Measurements from ENCODE around the gene PPBP.
"Not testable (repeated sequence)": the region's sequence is repeated elsewhere in the genome, so short reads cannot be mapped to it uniquely, and the experiment has no call there.

The PPBP gene

GRCh38 chr4:73970011-73970410 is 18.0 kb downstream of the PPBP start:
- CTCF ChIA-PET, result no interaction called here
- TF ChIP-seq FOXM1 (IDR thresholded peaks at IDR 0.05; ENCODE audit: borderline replicate concordance), result no peak
- TF ChIP-seq SUZ12 (IDR thresholded peaks at IDR 0.05), result no peak
- no peak for TF ChIP-seq PKNOX1 (IDR thresholded peaks at IDR 0.05)
- no peak for TF ChIP-seq CTBP1 (IDR thresholded peaks at IDR 0.05; ENCODE audit: borderline replicate concordance)
- TF ChIP-seq ELF4 (IDR thresholded peaks at IDR 0.05), result no peak
- TF ChIP-seq HDGF (IDR thresholded peaks at IDR 0.05; ENCODE audit: borderline replicate concordance), result no peak
- no peak for TF ChIP-seq FOXK2 (IDR thresholded peaks at IDR 0.05)
- no peak for TF ChIP-seq L3MBTL2 (conservative IDR thresholded peaks at IDR 0.05)
- TF ChIP-seq FOXA1 (IDR thresholded peaks at IDR 0.05), result no peak
- no peak for TF ChIP-seq TARDBP (IDR thresholded peaks at IDR 0.05)
- no peak for TF ChIP-seq SP1 (IDR thresholded peaks at IDR 0.05)
- TF ChIP-seq LEF1 (IDR thresholded peaks at IDR 0.05; ENCODE audit: borderline replicate concordance), result no peak
- no peak for TF ChIP-seq ZNF384 (IDR thresholded peaks at IDR 0.05)
- TF ChIP-seq ARNT (IDR thresholded peaks at IDR 0.05), result no peak
- TF ChIP-seq BHLHE40 (IDR thresholded peaks at IDR 0.05; ENCODE audit: borderline replicate concordance), result no peak
- no peak for DNase-seq (ENCODE audit: extremely low spot score)
- POLR2A ChIA-PET, result no interaction called here

DNA sequence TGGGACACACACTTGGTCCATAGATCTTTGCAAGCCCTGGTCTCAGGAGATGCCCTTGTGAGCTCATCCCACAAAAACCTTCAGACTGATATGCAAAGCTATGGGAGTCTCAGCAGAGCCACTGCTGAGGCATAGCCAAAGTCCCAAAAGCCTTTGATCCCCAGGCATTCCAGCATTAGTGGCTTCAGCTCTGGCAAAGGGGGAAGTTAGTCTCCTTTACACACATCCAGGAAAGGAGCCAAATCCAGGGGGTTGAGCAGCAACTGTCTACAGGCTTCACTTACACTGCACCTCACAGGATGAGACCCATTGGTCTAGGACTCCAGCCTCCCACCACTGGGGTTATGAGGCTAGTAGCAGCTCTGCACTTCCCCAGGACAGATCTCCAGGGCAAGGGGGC is 20.1 kb downstream of the PPBP start:
- TF ChIP-seq NFRKB (IDR thresholded peaks at IDR 0.05) (no peak), TARDBP (IDR thresholded peaks at IDR 0.05) (no peak), SUZ12 (IDR thresholded peaks at IDR 0.05) (no peak), CTBP1 (IDR thresholded peaks at IDR 0.05; ENCODE audit: borderline replicate concordance) (no peak), FOXK2 (IDR thresholded peaks at IDR 0.05) (no peak), PKNOX1 (IDR thresholded peaks at IDR 0.05) (no peak), ZNF384 (IDR thresholded peaks at IDR 0.05) (no peak), SP1 (IDR thresholded peaks at IDR 0.05) (no peak), BHLHE40 (IDR thresholded peaks at IDR 0.05; ENCODE audit: borderline replicate concordance) (no peak), LEF1 (IDR thresholded peaks at IDR 0.05; ENCODE audit: borderline replicate concordance) (no peak), L3MBTL2 (conservative IDR thresholded peaks at IDR 0.05) (no peak), ELF4 (IDR thresholded peaks at IDR 0.05) (no peak), FOXA1 (IDR thresholded peaks at IDR 0.05) (no peak), ARNT (IDR thresholded peaks at IDR 0.05) (no peak), HDGF (IDR thresholded peaks at IDR 0.05; ENCODE audit: borderline replicate concordance) (no peak)
- CTCF ChIA-PET, result no interaction called here
- DNase-seq (ENCODE audit: extremely low spot score), result no peak
- POLR2A ChIA-PET, result no interaction called here

- peak; percentile 45 for DNase-seq (ENCODE audit: extremely low spot score)
- no peak for TF ChIP-seq FOXM1 (IDR thresholded peaks at IDR 0.05; ENCODE audit: borderline replicate concordance)
- TF ChIP-seq PKNOX1 (IDR thresholded peaks at IDR 0.05), result no peak
- TF ChIP-seq NFRKB (IDR thresholded peaks at IDR 0.05), result no peak
- TF ChIP-seq HDGF (IDR thresholded peaks at IDR 0.05; ENCODE audit: borderline replicate concordance), result no peak
- no peak for TF ChIP-seq L3MBTL2 (conservative IDR thresholded peaks at IDR 0.05)
- no peak for TF ChIP-seq TARDBP (IDR thresholded peaks at IDR 0.05)
- no peak for TF ChIP-seq ELF4 (IDR thresholded peaks at IDR 0.05)
- no peak for TF ChIP-seq LEF1 (IDR thresholded peaks at IDR 0.05; ENCODE audit: borderline replicate concordance)
- no peak for TF ChIP-seq BHLHE40 (IDR thresholded peaks at IDR 0.05; ENCODE audit: borderline replicate concordance)
- TF ChIP-seq ZNF384 (IDR thresholded peaks at IDR 0.05), result no peak
- no peak for TF ChIP-seq FOXA1 (IDR thresholded peaks at IDR 0.05)
- TF ChIP-seq ARNT (IDR thresholded peaks at IDR 0.05), result no peak
- no peak for TF ChIP-seq CTBP1 (IDR thresholded peaks at IDR 0.05; ENCODE audit: borderline replicate concordance)
- TF ChIP-seq FOXK2 (IDR thresholded peaks at IDR 0.05), result no peak
- no peak for TF ChIP-seq SP1 (IDR thresholded peaks at IDR 0.05)
- TF ChIP-seq SUZ12 (IDR thresholded peaks at IDR 0.05), result no peak
- POLR2A ChIA-PET, result interaction anchor here (0.6 kb wide), 1 partner anchor 237 kb away, joined by 3 read pairs; no protein-coding TSS in a partner anchor
- CTCF ChIA-PET, result interaction anchor here (0.6 to 1.5 kb wide), 4 partner anchors 11 to 444 kb away, joined by 3 to 4 read pairs (median 3); no protein-coding TSS in a partner anchor
Observed at GRCh38 chr4:73964862-73965611, 23.0 kb downstream of the PPBP start.

GRCh38 chr4:73962724-73963123 is 25.3 kb downstream of the PPBP start:
- TF ChIP-seq SUZ12 (IDR thresholded peaks at IDR 0.05), result no peak
- no peak for TF ChIP-seq ARNT (IDR thresholded peaks at IDR 0.05)
- TF ChIP-seq SP1 (IDR thresholded peaks at IDR 0.05), result no peak
- no peak for TF ChIP-seq L3MBTL2 (conservative IDR thresholded peaks at IDR 0.05)
- no peak for TF ChIP-seq CTBP1 (IDR thresholded peaks at IDR 0.05; ENCODE audit: borderline replicate concordance)
- TF ChIP-seq FOXK2 (IDR thresholded peaks at IDR 0.05), result no peak
- no peak for TF ChIP-seq NFRKB (IDR thresholded peaks at IDR 0.05)
- no peak for TF ChIP-seq FOXM1 (IDR thresholded peaks at IDR 0.05; ENCODE audit: borderline replicate concordance)
- no peak for TF ChIP-seq PKNOX1 (IDR thresholded peaks at IDR 0.05)
- TF ChIP-seq ZNF384 (IDR thresholded peaks at IDR 0.05), result no peak
- no peak for TF ChIP-seq HDGF (IDR thresholded peaks at IDR 0.05; ENCODE audit: borderline replicate concordance)
- TF ChIP-seq BHLHE40 (IDR thresholded peaks at IDR 0.05; ENCODE audit: borderline replicate concordance), result no peak
- no peak for TF ChIP-seq FOXA1 (IDR thresholded peaks at IDR 0.05)
- no peak for TF ChIP-seq TARDBP (IDR thresholded peaks at IDR 0.05)
- no peak for TF ChIP-seq LEF1 (IDR thresholded peaks at IDR 0.05; ENCODE audit: borderline replicate concordance)
- TF ChIP-seq ELF4 (IDR thresholded peaks at IDR 0.05), result no peak
- no peak for DNase-seq (ENCODE audit: extremely low spot score)
- POLR2A ChIA-PET, result no interaction called here
- CTCF ChIA-PET, result no interaction called here

GRCh38 chr4:73959041-73959440 is 28.9 kb downstream of the PPBP start:
- POLR2A ChIA-PET; DNase-seq (ENCODE audit: extremely low spot score); CTCF ChIA-PET: not testable (repeated sequence)
